ENCODE data around the gene OR2M7. TPM values are rescaled to one million over a fixed set of nuclear protein-coding genes. Genes with fewer than 3 reads are reported as not detected.
A peak's percentile ranks its signal among the peaks of the same experiment; 100 is the strongest.
"Not testable (repeated sequence)": the region's sequence is repeated elsewhere in the genome, so short reads cannot be mapped to it uniquely, and the experiment has no call there.

The OR2M7 gene
- total and polyA plus RNA-seq, 8 donors, result not detected

GRCh38 chr1:248359415-248359814, 35.0 kb upstream of the OR2M7 start:
- ATAC-seq, result no peak
- Histone ChIP-seq H3K4me1 (no peaks in the 10 kb centered on the region), H3K4me3 (no peak overlapping the region), H3K27ac (no peak overlapping the region), H3K36me3 (no peaks in the 10 kb centered on the region), H3K27me3 (no peaks in the 10 kb centered on the region), H3K9me3 (peaks cover 0 to 2% of the 10 kb centered on the region in 2 donors)
- TF ChIP-seq, protein P1, sequence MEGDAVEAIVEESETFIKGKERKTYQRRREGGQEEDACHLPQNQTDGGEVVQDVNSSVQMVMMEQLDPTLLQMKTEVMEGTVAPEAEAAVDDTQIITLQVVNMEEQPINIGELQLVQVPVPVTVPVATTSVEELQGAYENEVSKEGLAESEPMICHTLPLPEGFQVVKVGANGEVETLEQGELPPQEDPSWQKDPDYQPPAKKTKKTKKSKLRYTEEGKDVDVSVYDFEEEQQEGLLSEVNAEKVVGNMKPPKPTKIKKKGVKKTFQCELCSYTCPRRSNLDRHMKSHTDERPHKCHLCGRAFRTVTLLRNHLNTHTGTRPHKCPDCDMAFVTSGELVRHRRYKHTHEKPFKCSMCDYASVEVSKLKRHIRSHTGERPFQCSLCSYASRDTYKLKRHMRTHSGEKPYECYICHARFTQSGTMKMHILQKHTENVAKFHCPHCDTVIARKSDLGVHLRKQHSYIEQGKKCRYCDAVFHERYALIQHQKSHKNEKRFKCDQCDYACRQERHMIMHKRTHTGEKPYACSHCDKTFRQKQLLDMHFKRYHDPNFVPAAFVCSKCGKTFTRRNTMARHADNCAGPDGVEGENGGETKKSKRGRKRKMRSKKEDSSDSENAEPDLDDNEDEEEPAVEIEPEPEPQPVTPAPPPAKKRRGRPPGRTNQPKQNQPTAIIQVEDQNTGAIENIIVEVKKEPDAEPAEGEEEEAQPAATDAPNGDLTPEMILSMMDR (IDR thresholded peaks at IDR 0.05), result no peak
- DNase-seq, result no peak
- intact Hi-C loops (cut with DNase I), result no loop called here

DNA sequence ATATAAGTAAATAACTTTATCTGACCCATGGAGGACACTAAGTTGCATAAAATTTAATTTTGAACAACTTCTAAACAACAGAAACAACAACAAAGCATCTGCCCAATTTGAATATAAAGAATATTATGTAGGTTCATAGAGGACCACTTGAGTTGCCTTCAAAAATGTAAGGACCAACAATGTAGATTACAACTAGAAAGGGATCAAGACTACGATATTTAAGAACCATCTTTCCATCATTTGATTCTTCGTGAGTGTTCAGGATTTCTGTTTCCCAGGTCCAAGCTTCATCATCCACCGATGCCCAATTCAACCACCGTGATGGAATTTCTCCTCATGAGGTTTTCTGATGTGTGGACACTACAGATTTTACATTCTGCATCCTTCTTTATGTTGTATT, 24.1 kb upstream of the OR2M7 start, which contains the start of gene OR14C36:
Gene OR14C36 (plus strand): TSS at position 301 of the 400 bp plus-strand sequence. CDS start 0 bp downstream, at position 301.
- no peak for DNase-seq
- Histone ChIP-seq H3K27me3 (no peaks in the 10 kb centered on the region), H3K9me3 (no peaks in the 10 kb centered on the region), H3K4me3 (no peak within 1 kb of the TSS), H3K4me1 (no peaks in the 10 kb centered on the region), H3K27ac (no peak within 1 kb of the TSS), H3K36me3 (no peaks in the 10 kb centered on the region)
- intact Hi-C loops (cut with DNase I), result no loop called here
- TF ChIP-seq, protein P1 (IDR thresholded peaks at IDR 0.05), result no peak
- ATAC-seq, result no peak

GRCh38 chr1:248343451-248343850, 19.1 kb upstream of the OR2M7 start:
- no peaks in the 10 kb centered on the region for H3K9me3 ChIP-seq
- DNase-seq (no peak), ATAC-seq (no peak)
- intact Hi-C loops (cut with DNase I), result no loop called here
- H3K4me1 ChIP-seq, result no peaks in the 10 kb centered on the region
- no peak overlapping the region for H3K27ac ChIP-seq
- H3K4me3 ChIP-seq, result no peak overlapping the region
- H3K27me3 ChIP-seq, result no peaks in the 10 kb centered on the region
- no peaks in the 10 kb centered on the region for H3K36me3 ChIP-seq
- TF ChIP-seq, protein P1 (IDR thresholded peaks at IDR 0.05), result no peak

GRCh38 chr1:248316796-248317195, 7.6 kb downstream of the OR2M7 start:
- ATAC-seq, result no peak
- intact Hi-C loops (cut with DNase I), result no loop called here
- no peaks in the 10 kb centered on the region for H3K36me3 ChIP-seq

DNA sequence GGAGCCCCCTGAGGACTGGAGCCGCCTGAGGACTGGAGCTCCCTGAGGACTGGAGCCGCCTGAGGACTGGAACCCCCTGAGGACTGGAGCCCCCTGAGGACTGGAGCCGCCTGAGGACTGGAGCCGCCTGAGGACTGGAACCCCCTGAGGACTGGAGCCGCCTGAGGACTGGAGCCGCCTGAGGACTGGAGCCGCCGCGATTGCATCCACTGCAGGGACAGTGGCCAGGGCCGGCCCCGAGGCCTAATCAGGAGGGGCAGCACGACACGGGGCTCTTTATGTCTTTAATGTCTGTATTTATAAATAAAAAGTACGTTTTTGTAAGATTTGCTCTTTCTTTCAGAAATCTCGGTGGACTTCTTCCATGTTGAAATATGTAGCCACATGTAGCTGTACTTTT, 17.6 kb downstream of the OR2M7 start:
- H3K9me3 ChIP-seq; H3K27me3 ChIP-seq; H3K27ac ChIP-seq; ATAC-seq; H3K4me3 ChIP-seq; intact Hi-C loops (cut with DNase I); H3K4me1 ChIP-seq; H3K36me3 ChIP-seq: not testable (repeated sequence)
- DNase-seq, result peak in 1 of 4 donors; percentile 40

More at GRCh38 chr1:248316796-248317195, 7.6 kb downstream of the OR2M7 start:
- H3K4me3 ChIP-seq, result no peak overlapping the region
- H3K9me3 ChIP-seq, result peaks cover 0 to 29% of the 10 kb centered on the region in 2 donors
- no peaks in the 10 kb centered on the region for H3K27me3 ChIP-seq
- TF ChIP-seq, protein P1 (IDR thresholded peaks at IDR 0.05), result no peak
- DNase-seq, result no peak
- no peak overlapping the region for H3K27ac ChIP-seq
- no peaks in the 10 kb centered on the region for H3K4me1 ChIP-seq

- ATAC-seq (no peak), DNase-seq (peak in 1 of 4 donors; percentile 51)
- Histone ChIP-seq H3K9me3 (peaks cover 0 to 2% of the 10 kb centered on the region in 2 donors), H3K36me3 (no peaks in the 10 kb centered on the region), H3K27ac (no peak overlapping the region), H3K4me3 (no peak overlapping the region), H3K4me1 (no peaks in the 10 kb centered on the region), H3K27me3 (no peaks in the 10 kb centered on the region)
- intact Hi-C loops (cut with DNase I), result no loop called here
- TF ChIP-seq, protein P1 (IDR thresholded peaks at IDR 0.05), result no peak
Observed at GRCh38 chr1:248306103-248306502, 18.3 kb downstream of the OR2M7 start.

- H3K4me1 ChIP-seq; DNase-seq; ATAC-seq; intact Hi-C loops (cut with DNase I); H3K27me3 ChIP-seq; H3K9me3 ChIP-seq; H3K36me3 ChIP-seq; H3K27ac ChIP-seq; H3K4me3 ChIP-seq: not testable (repeated sequence)
Observed at GRCh38 chr1:248305672-248306071, 18.7 kb downstream of the OR2M7 start.
